AG04449 (cell line): ENCODE results near the gene CLMP.
A peak's percentile ranks its signal among the peaks of the same experiment; 100 is the strongest.

Source experiments
- CTCF ChIA-PET: fragments of 350-600 bp; formaldehyde crosslinking; extraction: SDS; loops from one replicate; lab custom pipeline; 2021; ENCODE audit warnings: antibody characterized with exemption; lab: Yijun Ruan, JAX
- POLR2A ChIA-PET: fragments of 400-600, 350-600 bp; formaldehyde crosslinking; extraction: SDS; loops from one replicate; lab custom pipeline; 2020; ENCODE audit warnings: antibody characterized with exemption, inconsistent platforms; lab: Yijun Ruan, JAX
- DNase-seq: peaks from one replicate; pipeline ENCODE4 v3.0.0-alpha.2; 2010; ENCODE audit warnings: low read depth, low spot score
- H3K4me3 ChIP-seq: 2 replicates; pipeline ENCODE4 v1.5.1; 2011; ENCODE audit warnings: low read depth, mild to moderate bottlenecking, control low read depth, low read length
- CTCF ChIP-seq: IDR thresholded peaks from one replicate; pipeline ENCODE4 v1.5.1; 2011; ENCODE audit warnings: mild to moderate bottlenecking, moderate library complexity, low read length, control low read depth, inconsistent platforms; ENCODE audit not compliant: insufficient read depth; ENCODE audit errors: missing control alignments

Gene CLMP

GRCh38 chr11:123166071-123166559 is 28.9 kb downstream of the CLMP start:
- POLR2A ChIA-PET, result interaction anchor here (0.8 kb wide), 1 partner anchor 20 kb away, joined by 3 read pairs; no protein-coding TSS in a partner anchor
- CTCF ChIA-PET, result interaction anchor here (0.6 to 7.1 kb wide), 21 partner anchors 12 to 127 kb away, joined by 3 to 83 read pairs (median 4); no protein-coding TSS in a partner anchor
- DNase-seq, result peak; percentile 75
- TF ChIP-seq CTCF, result peak; percentile 75
- no peak overlapping the region for H3K4me3 ChIP-seq

- DNase-seq, result no peak
- TF ChIP-seq CTCF, result no peak
- ChIA-PET POLR2A (interaction anchor here (1.2 kb wide), 1 partner anchor 9 kb away, joined by 6 read pairs; no protein-coding TSS in a partner anchor), CTCF (interaction anchor here (0.7 to 7.1 kb wide), 15 partner anchors 11 to 96 kb away, joined by 3 to 83 read pairs (median 4); no protein-coding TSS in a partner anchor)
- no peak overlapping the region for H3K4me3 ChIP-seq
Measured at GRCh38 chr11:123164732-123165450, 30.2 kb downstream of the CLMP start.

- H3K4me3 ChIP-seq, result no peak overlapping the region
- DNase-seq, result no peak
- ChIA-PET CTCF (interaction anchor here (1.1 to 7.1 kb wide), 10 partner anchors 9 to 98 kb away, joined by 3 to 83 read pairs (median 8); no protein-coding TSS in a partner anchor), POLR2A (no interaction called here)
- TF ChIP-seq CTCF, result no peak
Measured at GRCh38 chr11:123163621-123164020, 31.4 kb downstream of the CLMP start.

GRCh38 chr11:123161376-123162030 is 33.5 kb downstream of the CLMP start:
- POLR2A ChIA-PET, result interaction anchor here (1.2 to 1.7 kb wide), 3 partner anchors 14 to 99 kb away, joined by 3 to 4 read pairs (median 3); partner anchors contain the start of gene HSPA8
- DNase-seq, result no peak
- CTCF ChIA-PET, result interaction anchor here (0.7 to 7.1 kb wide), 13 partner anchors 7 to 108 kb away, joined by 3 to 83 read pairs (median 4); no protein-coding TSS in a partner anchor
- H3K4me3 ChIP-seq, result no peak overlapping the region
- TF ChIP-seq CTCF, result no peak

- ChIA-PET POLR2A (no interaction called here), CTCF (no interaction called here)
- no peak overlapping the region for H3K4me3 ChIP-seq
- TF ChIP-seq CTCF, result no peak
- DNase-seq, result no peak
Measured at GRCh38 chr11:123159183-123159857, 35.7 kb downstream of the CLMP start.
